ELR (cell line): Measurements from ENCODE around the gene FHDC1.

Experiments
- DNase-seq: peaks from one replicate; pipeline ENCODE4 v3.0.0-alpha.2; 2015; ENCODE audit warnings: low read depth

Gene FHDC1

GRCh38 chr4:152936446-152937335 is 568 bp downstream of the FHDC1 start:
- peak; percentile 36 for DNase-seq

GRCh38 chr4:152937336-152938236 is 1.5 kb downstream of the FHDC1 start:
- DNase-seq, result peak; percentile 38

GRCh38 chr4:152938237-152938947 is 2.3 kb downstream of the FHDC1 start:
- DNase-seq, result no peak

GRCh38 chr4:152939621-152940020 is 3.5 kb downstream of the FHDC1 start:
- DNase-seq, result no peak

- DNase-seq, result no peak
Measured at GRCh38 chr4:152940461-152940860, 4.3 kb downstream of the FHDC1 start.

GRCh38 chr4:152941411-152941810 is 5.3 kb downstream of the FHDC1 start:
- DNase-seq, result no peak

- DNase-seq, result no peak
Measured at GRCh38 chr4:152942346-152942745, 6.2 kb downstream of the FHDC1 start.

GRCh38 chr4:152943672-152944071 is 7.5 kb downstream of the FHDC1 start:
- peak; percentile 49 for DNase-seq

GRCh38 chr4:152944666-152945320 is 8.7 kb downstream of the FHDC1 start:
- no peak for DNase-seq

GRCh38 chr4:152945639-152946038 is 9.5 kb downstream of the FHDC1 start:
- DNase-seq, result no peak

- no peak for DNase-seq
Measured at GRCh38 chr4:152946446-152946845, 10.3 kb downstream of the FHDC1 start.

- DNase-seq, result no peak
Measured at GRCh38 chr4:152947311-152947710, 11.2 kb downstream of the FHDC1 start.

GRCh38 chr4:152949930-152950329 is 13.8 kb downstream of the FHDC1 start:
- no peak for DNase-seq

- no peak for DNase-seq
Measured at GRCh38 chr4:152950402-152951274, 14.5 kb downstream of the FHDC1 start.

GRCh38 chr4:152951348-152951747 is 15.2 kb downstream of the FHDC1 start:
- no peak for DNase-seq

- peak; percentile 27 for DNase-seq
Measured at GRCh38 chr4:152953514-152953913, 17.4 kb downstream of the FHDC1 start.

GRCh38 chr4:152954741-152955140 is 18.6 kb downstream of the FHDC1 start:
- DNase-seq, result no peak

GRCh38 chr4:152956147-152956546 is 20.0 kb downstream of the FHDC1 start:
- DNase-seq, result no peak

- peak; percentile 71 for DNase-seq
Measured at GRCh38 chr4:152956650-152957436, 20.7 kb downstream of the FHDC1 start.
